ENCODE data around the gene CENPO.

CENPO gene

GRCh38 chr2:24852431-24853020 is 59.3 kb downstream of the CENPO start:
- no peak overlapping the region for H2BK120ac ChIP-seq (ENCODE audit: low read depth, low read length)
- peaks cover 9% of the 10 kb centered on the region for H3K79me1 ChIP-seq (replicated peaks; ENCODE audit: low read length, poor library complexity, severe bottlenecking)
- no peak overlapping the region for H4K8ac ChIP-seq (ENCODE audit: low read length)
- peaks cover 8% of the 10 kb centered on the region for H3K4me1 ChIP-seq (ENCODE audit: control insufficient read depth, insufficient read depth, low read depth, low read length)
- no peak for DNase-seq
- 96% methylated on average over 23 of the region's 23 CpGs for WGBS
- H2BK5ac ChIP-seq (ENCODE audit: low read depth, low read length, poor library complexity, severe bottlenecking): no peak overlapping the region
- H3K18ac ChIP-seq (ENCODE audit: low read depth in 1 of 2, low read length in 2 of 2): peak overlapping the region; percentile 24 to 55
- H3K9me3 ChIP-seq (ENCODE audit: control insufficient read depth, low read length): no peaks in the 10 kb centered on the region
- H3K4me2 ChIP-seq (ENCODE audit: low read length, poor library complexity, severe bottlenecking): no peak overlapping the region
- H3K36me3 ChIP-seq (ENCODE audit: control insufficient read depth in 1 of 2, insufficient read depth in 2 of 2, low read depth in 1 of 2, low read length in 2 of 2): peaks cover 0 to 8% of the 10 kb centered on the region in 2 experiments
- H3K27me3 ChIP-seq (ENCODE audit: control insufficient read depth in 1 of 2, insufficient read depth in 1 of 2, low read length in 2 of 2): no peaks in the 10 kb centered on the region
- H3K4ac ChIP-seq (ENCODE audit: low read depth in 1 of 2, low read length in 2 of 2): peak overlapping the region; percentile 37 to 44
- no peak overlapping the region for H3K27ac ChIP-seq (ENCODE audit: low read length, poor library complexity, severe bottlenecking)
- no peak overlapping the region for H3K9ac ChIP-seq (ENCODE audit: low read length)
- H3K23ac ChIP-seq (ENCODE audit: low read length in 2 of 2): no peak overlapping the region
- no peak overlapping the region for H2AFZ ChIP-seq (ENCODE audit: low read depth, low read length)
- peak overlapping the region; percentile 90 for H4K91ac ChIP-seq (ENCODE audit: low read length)
- H3K4me3 ChIP-seq (ENCODE audit: insufficient read depth in 1 of 2, low read depth in 1 of 2, low read length in 2 of 2): no peak overlapping the region
- H3K14ac ChIP-seq (ENCODE audit: low read length in 2 of 2): peak overlapping the region in 1 of 2 experiments; percentile 76
- no peak overlapping the region for H2AK5ac ChIP-seq (ENCODE audit: low read length, severe bottlenecking)
- H2BK12ac ChIP-seq (ENCODE audit: low read length in 2 of 2): no peak overlapping the region
- no peak overlapping the region for H2BK15ac ChIP-seq (ENCODE audit: low read depth, poor library complexity, severe bottlenecking)

GRCh38 chr2:24853046-24853445 is 59.8 kb downstream of the CENPO start:
- H3K18ac ChIP-seq (ENCODE audit: low read depth in 1 of 2, low read length in 2 of 2): no peak overlapping the region
- no peak for DNase-seq
- no peak overlapping the region for H2AFZ ChIP-seq (ENCODE audit: low read depth, low read length)
- H3K4me3 ChIP-seq (ENCODE audit: insufficient read depth in 1 of 2, low read depth in 1 of 2, low read length in 2 of 2): no peak overlapping the region
- H3K9me3 ChIP-seq (ENCODE audit: control insufficient read depth, low read length): no peaks in the 10 kb centered on the region
- H4K8ac ChIP-seq (ENCODE audit: low read length): no peak overlapping the region
- H4K91ac ChIP-seq (ENCODE audit: low read length): no peak overlapping the region
- no peak overlapping the region for H3K9ac ChIP-seq (ENCODE audit: low read length)
- H2BK5ac ChIP-seq (ENCODE audit: low read depth, low read length, poor library complexity, severe bottlenecking): no peak overlapping the region
- no peak overlapping the region for H3K14ac ChIP-seq (ENCODE audit: low read length in 2 of 2)
- H3K36me3 ChIP-seq (ENCODE audit: control insufficient read depth in 1 of 2, insufficient read depth in 2 of 2, low read depth in 1 of 2, low read length in 2 of 2): peaks cover 0 to 8% of the 10 kb centered on the region in 2 experiments
- H3K4ac ChIP-seq (ENCODE audit: low read depth in 1 of 2, low read length in 2 of 2): no peak overlapping the region
- H2BK12ac ChIP-seq (ENCODE audit: low read length in 2 of 2): no peak overlapping the region
- WGBS: 99% methylated on average over 8 of the region's 9 CpGs
- peaks cover 7% of the 10 kb centered on the region for H3K79me1 ChIP-seq (replicated peaks; ENCODE audit: low read length, poor library complexity, severe bottlenecking)
- no peak overlapping the region for H3K4me2 ChIP-seq (ENCODE audit: low read length, poor library complexity, severe bottlenecking)
- peaks cover 8% of the 10 kb centered on the region for H3K4me1 ChIP-seq (ENCODE audit: control insufficient read depth, insufficient read depth, low read depth, low read length)
- H3K27me3 ChIP-seq (ENCODE audit: control insufficient read depth in 1 of 2, insufficient read depth in 1 of 2, low read length in 2 of 2): no peaks in the 10 kb centered on the region
- no peak overlapping the region for H3K23ac ChIP-seq (ENCODE audit: low read length in 2 of 2)
- H3K27ac ChIP-seq (ENCODE audit: low read length, poor library complexity, severe bottlenecking): no peak overlapping the region
- no peak overlapping the region for H2BK15ac ChIP-seq (ENCODE audit: low read depth, poor library complexity, severe bottlenecking)
- H2AK5ac ChIP-seq (ENCODE audit: low read length, severe bottlenecking): no peak overlapping the region
- no peak overlapping the region for H2BK120ac ChIP-seq (ENCODE audit: low read depth, low read length)

GRCh38 chr2:24853996-24854395 is 60.8 kb downstream of the CENPO start:
- WGBS: 69% methylated on average over 3 of the region's 3 CpGs
- no peaks in the 10 kb centered on the region for H3K9me3 ChIP-seq (ENCODE audit: control insufficient read depth, low read length)
- no peak overlapping the region for H2BK15ac ChIP-seq (ENCODE audit: low read depth, poor library complexity, severe bottlenecking)
- no peak overlapping the region for H4K8ac ChIP-seq (ENCODE audit: low read length)
- H3K18ac ChIP-seq (ENCODE audit: low read depth in 1 of 2, low read length in 2 of 2): no peak overlapping the region
- no peaks in the 10 kb centered on the region for H3K27me3 ChIP-seq (ENCODE audit: control insufficient read depth in 1 of 2, insufficient read depth in 1 of 2, low read length in 2 of 2)
- H3K36me3 ChIP-seq (ENCODE audit: control insufficient read depth in 1 of 2, insufficient read depth in 2 of 2, low read depth in 1 of 2, low read length in 2 of 2): peaks cover 0 to 5% of the 10 kb centered on the region in 2 experiments
- H3K4me2 ChIP-seq (ENCODE audit: low read length, poor library complexity, severe bottlenecking): no peak overlapping the region
- peaks cover 7% of the 10 kb centered on the region for H3K79me1 ChIP-seq (replicated peaks; ENCODE audit: low read length, poor library complexity, severe bottlenecking)
- peaks cover 6% of the 10 kb centered on the region for H3K4me1 ChIP-seq (ENCODE audit: control insufficient read depth, insufficient read depth, low read depth, low read length)
- H3K23ac ChIP-seq (ENCODE audit: low read length in 2 of 2): no peak overlapping the region
- H2BK12ac ChIP-seq (ENCODE audit: low read length in 2 of 2): no peak overlapping the region
- no peak overlapping the region for H2BK5ac ChIP-seq (ENCODE audit: low read depth, low read length, poor library complexity, severe bottlenecking)
- no peak overlapping the region for H2AFZ ChIP-seq (ENCODE audit: low read depth, low read length)
- no peak overlapping the region for H4K91ac ChIP-seq (ENCODE audit: low read length)
- H3K14ac ChIP-seq (ENCODE audit: low read length in 2 of 2): no peak overlapping the region
- H3K27ac ChIP-seq (ENCODE audit: low read length, poor library complexity, severe bottlenecking): no peak overlapping the region
- H2BK120ac ChIP-seq (ENCODE audit: low read depth, low read length): no peak overlapping the region
- H3K9ac ChIP-seq (ENCODE audit: low read length): no peak overlapping the region
- H2AK5ac ChIP-seq (ENCODE audit: low read length, severe bottlenecking): no peak overlapping the region
- DNase-seq: peak; percentile 50
- no peak overlapping the region for H3K4ac ChIP-seq (ENCODE audit: low read depth in 1 of 2, low read length in 2 of 2)
- H3K4me3 ChIP-seq (ENCODE audit: insufficient read depth in 1 of 2, low read depth in 1 of 2, low read length in 2 of 2): no peak overlapping the region

GRCh38 chr2:24855022-24855622 is 61.9 kb downstream of the CENPO start:
- Histone ChIP-seq H3K79me1 (replicated peaks; ENCODE audit: low read length, poor library complexity, severe bottlenecking) (peaks cover 9% of the 10 kb centered on the region), H3K4me1 (ENCODE audit: control insufficient read depth, insufficient read depth, low read depth, low read length) (peaks cover 6% of the 10 kb centered on the region), H3K18ac (ENCODE audit: low read depth in 1 of 2, low read length in 2 of 2) (peak overlapping the region; percentile 29 to 95), H2BK5ac (ENCODE audit: low read depth, low read length, poor library complexity, severe bottlenecking) (no peak overlapping the region), H4K91ac (ENCODE audit: low read length) (no peak overlapping the region), H3K23ac (ENCODE audit: low read length in 2 of 2) (peak overlapping the region in 1 of 2 experiments; percentile 47), H3K27ac (ENCODE audit: low read length, poor library complexity, severe bottlenecking) (no peak overlapping the region), H3K4ac (ENCODE audit: low read depth in 1 of 2, low read length in 2 of 2) (peak overlapping the region in 1 of 2 experiments; percentile 28), H3K27me3 (ENCODE audit: control insufficient read depth in 1 of 2, insufficient read depth in 1 of 2, low read length in 2 of 2) (no peaks in the 10 kb centered on the region), H2AFZ (ENCODE audit: low read depth, low read length) (no peak overlapping the region), H3K14ac (ENCODE audit: low read length in 2 of 2) (no peak overlapping the region), H3K36me3 (ENCODE audit: control insufficient read depth in 1 of 2, insufficient read depth in 2 of 2, low read depth in 1 of 2, low read length in 2 of 2) (peaks cover 0 to 8% of the 10 kb centered on the region in 2 experiments), H2AK5ac (ENCODE audit: low read length, severe bottlenecking) (no peak overlapping the region), H3K4me2 (ENCODE audit: low read length, poor library complexity, severe bottlenecking) (no peak overlapping the region), H3K9ac (ENCODE audit: low read length) (peak overlapping the region; percentile 71), H2BK15ac (ENCODE audit: low read depth, poor library complexity, severe bottlenecking) (no peak overlapping the region), H2BK120ac (ENCODE audit: low read depth, low read length) (peak overlapping the region; percentile 93), H3K4me3 (ENCODE audit: insufficient read depth in 1 of 2, low read depth in 1 of 2, low read length in 2 of 2) (peak overlapping the region in 1 of 2 experiments; percentile 11), H4K8ac (ENCODE audit: low read length) (peak overlapping the region; percentile 5), H2BK12ac (ENCODE audit: low read length in 2 of 2) (peak overlapping the region in 1 of 2 experiments; percentile 30), H3K9me3 (ENCODE audit: control insufficient read depth, low read length) (no peaks in the 10 kb centered on the region)
- DNase-seq: no peak
- WGBS: 74% methylated on average over 7 of the region's 8 CpGs
